NCI-H1417 treated with DMSO at 0.1 percent for 48 hours (cell line): ENCODE results near the gene LGR5.
A peak's percentile ranks its signal among the peaks of the same experiment; 100 is the strongest.

Source experiments
- DNase-seq: peaks from one replicate; lab custom pipeline; 2025; lab: John Stamatoyannopoulos, UW

LGR5 gene

GRCh38 chr12:71439613-71440344 is at the start of gene LGR5:
Gene LGR5, plus strand, starts transcription at chr12:71439798. Its CDS starts 283 bp downstream, at chr12:71440081.
- DNase-seq = peak; percentile 59

GRCh38 chr12:71392521-71393145 is 47.0 kb upstream of the LGR5 start:
- DNase-seq = peak; percentile 62

- no peak for DNase-seq
These were observed 46.0 kb upstream of the LGR5 start for GRCh38 chr12:71393625-71394024.

GRCh38 chr12:71397433-71397954 is 42.1 kb upstream of the LGR5 start:
- DNase-seq = no peak

- no peak for DNase-seq
These were observed 40.4 kb upstream of the LGR5 start for GRCh38 chr12:71399197-71399596.

- DNase-seq = no peak
These were observed 39.1 kb upstream of the LGR5 start for GRCh38 chr12:71400481-71400880.

- no peak for DNase-seq
These were observed 33.7 kb upstream of the LGR5 start for GRCh38 chr12:71405884-71406283.

- DNase-seq = no peak
These were observed 31.9 kb upstream of the LGR5 start for GRCh38 chr12:71407732-71408131.

- no peak for DNase-seq
These were observed 28.8 kb upstream of the LGR5 start for GRCh38 chr12:71410844-71411243.

GRCh38 chr12:71411635-71412034 is 28.0 kb upstream of the LGR5 start:
- no peak for DNase-seq

GRCh38 chr12:71415336-71416231 is 24.0 kb upstream of the LGR5 start:
- peak; percentile 37 for DNase-seq

- no peak for DNase-seq
These were observed 22.4 kb upstream of the LGR5 start for GRCh38 chr12:71417181-71417580.

GRCh38 chr12:71420775-71421406 is 18.7 kb upstream of the LGR5 start:
- DNase-seq = no peak

GRCh38 chr12:71425568-71426299 is 13.9 kb upstream of the LGR5 start:
- DNase-seq = no peak

- DNase-seq = no peak
These were observed 13.1 kb upstream of the LGR5 start for GRCh38 chr12:71426300-71427047.

GRCh38 chr12:71430756-71431155 is 8.8 kb upstream of the LGR5 start:
- no peak for DNase-seq

- DNase-seq = no peak
These were observed 7.6 kb upstream of the LGR5 start for GRCh38 chr12:71431991-71432390.

GRCh38 chr12:71432936-71433335 is 6.7 kb upstream of the LGR5 start:
- DNase-seq = no peak

- no peak for DNase-seq
These were observed 2.9 kb upstream of the LGR5 start for GRCh38 chr12:71436696-71437095.

- DNase-seq = no peak
These were observed 782 bp upstream of the LGR5 start for GRCh38 chr12:71438670-71439361.
